Choroid plexus epithelial cell (primary cell): ENCODE data around the gene CCDC93.

Experiments
- DNase-seq: peaks from one replicate; pipeline ENCODE4 v3.0.0-alpha.2; 2010; ENCODE audit warnings: low read depth
- H3K4me3 ChIP-seq: 2 replicates; pipeline ENCODE4 v1.5.1; 2011; ENCODE audit warnings: low read depth, mild to moderate bottlenecking, control low read depth, low read length, moderate library complexity
- CTCF ChIP-seq: conservative IDR thresholded peaks from 2 replicates; pipeline ENCODE4 v1.5.1; 2011; ENCODE audit warnings: low read depth, mild to moderate bottlenecking, control low read depth, inconsistent platforms, low read length, moderate library complexity

CCDC93 gene

GRCh38 chr2:117980783-117981676 lies 32.8 kb downstream of the CCDC93 start:
- H3K4me3 ChIP-seq: no peak overlapping the region
- DNase-seq: peak; percentile 94
- TF ChIP-seq CTCF: no peak

- peak; percentile 57 for DNase-seq
- TF ChIP-seq CTCF: no peak
- H3K4me3 ChIP-seq: no peak overlapping the region
Measured at GRCh38 chr2:117979911-117980701, 33.8 kb downstream of the CCDC93 start.

- no peak for TF ChIP-seq CTCF
- H3K4me3 ChIP-seq: no peak overlapping the region
- DNase-seq: peak; percentile 55
Measured at GRCh38 chr2:117977696-117978095, 36.2 kb downstream of the CCDC93 start.

- no peak for DNase-seq
- no peak overlapping the region for H3K4me3 ChIP-seq
- no peak for TF ChIP-seq CTCF
Measured at GRCh38 chr2:117976581-117976980, 37.3 kb downstream of the CCDC93 start.

- no peak for TF ChIP-seq CTCF
- no peak overlapping the region for H3K4me3 ChIP-seq
- DNase-seq: no peak
Measured at GRCh38 chr2:117973498-117974082, 40.3 kb downstream of the CCDC93 start.

GRCh38 chr2:117972476-117973123 lies 41.3 kb downstream of the CCDC93 start:
- no peak overlapping the region for H3K4me3 ChIP-seq
- TF ChIP-seq CTCF: peak; percentile 29
- peak; percentile 78 for DNase-seq
